HG03175 (cell line): ENCODE measurements around the gene PHACTR3.
"Not testable (repeated sequence)": the region's sequence is repeated elsewhere in the genome, so short reads cannot be mapped to it uniquely, and the experiment has no call there.

Experiments
- ATAC-seq: cut with Tn5 transposase; IDR thresholded peaks from one replicate; pipeline ENCODE4 v1.9.1; 2021; ENCODE audit warnings: mild to moderate bottlenecking, moderate library complexity; ENCODE audit not compliant: unreplicated experiment

Gene PHACTR3

DNA sequence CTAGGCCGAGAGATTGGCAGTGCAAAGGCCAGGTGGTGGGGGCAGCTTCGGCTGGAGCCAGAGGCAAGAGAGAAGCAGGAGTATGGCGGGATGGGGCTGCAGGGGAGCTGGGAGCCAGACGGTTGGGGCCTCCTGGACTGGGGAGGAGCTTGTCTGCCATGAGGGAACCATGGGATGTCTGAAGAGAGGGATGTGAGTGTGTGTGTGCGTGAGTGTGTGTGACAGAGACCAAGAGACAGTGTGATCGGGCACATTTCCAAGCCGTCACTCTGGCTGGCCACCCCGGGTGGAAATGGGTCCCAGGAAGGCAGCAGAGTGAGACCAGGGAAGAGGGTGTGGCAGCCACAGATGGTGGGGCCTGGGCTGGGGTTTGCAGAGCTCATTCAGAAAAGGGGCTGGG, 13.8 kb downstream of the PHACTR3 start:
- ATAC-seq = no peak

DNA sequence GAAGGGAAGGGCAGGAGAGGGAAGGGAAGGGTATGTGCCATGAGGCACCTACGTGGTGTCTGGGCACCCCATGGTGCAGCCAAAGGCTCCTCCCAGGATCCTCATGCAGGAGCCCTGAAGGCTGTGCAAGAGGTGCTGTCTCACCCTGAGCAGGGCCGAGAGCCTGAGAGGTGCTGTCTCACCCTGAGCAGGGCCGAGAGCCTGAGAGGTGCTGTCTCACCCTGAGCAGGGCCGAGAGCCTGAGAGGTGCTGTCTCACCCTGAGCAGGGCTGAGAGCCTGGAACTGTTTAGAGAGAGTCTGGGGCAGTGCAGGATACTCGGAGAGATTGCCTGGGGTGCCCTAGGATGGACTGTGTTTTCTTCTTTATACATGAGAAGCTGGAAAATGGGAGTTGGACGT, 14.2 kb downstream of the PHACTR3 start:
- not testable (repeated sequence) for ATAC-seq

DNA sequence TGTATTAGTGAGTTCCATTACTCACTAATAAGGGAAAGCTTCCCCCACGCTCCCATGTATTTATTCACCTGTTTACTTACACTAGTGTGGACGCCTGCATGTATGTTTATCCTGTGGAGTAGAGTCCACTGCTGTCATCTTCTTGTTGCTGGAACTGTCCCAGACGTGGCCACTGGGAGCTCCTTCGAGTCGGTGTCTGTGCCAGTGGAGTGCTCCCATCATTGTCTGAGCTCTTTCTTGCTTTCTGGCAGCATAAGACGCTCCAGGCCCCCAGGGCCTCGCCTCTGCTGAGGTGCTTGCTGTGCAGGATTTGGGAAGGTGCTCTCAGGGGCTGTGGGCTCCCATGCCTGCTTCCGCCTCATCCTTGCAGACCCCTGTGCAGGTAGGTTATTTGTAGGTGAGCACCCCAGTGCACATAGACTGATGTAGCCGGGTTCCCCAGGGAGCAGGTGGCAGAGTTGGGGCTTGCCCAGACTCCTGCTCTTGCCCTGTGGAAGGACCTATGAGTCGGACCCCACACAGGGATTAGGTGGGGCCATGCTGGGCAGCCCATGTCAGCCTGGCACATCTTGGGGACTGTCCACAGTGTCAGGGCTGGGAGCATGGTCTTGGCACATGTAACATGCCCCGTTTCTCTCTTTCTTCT, 16.6 kb downstream of the PHACTR3 start:
- ATAC-seq = no peak

DNA sequence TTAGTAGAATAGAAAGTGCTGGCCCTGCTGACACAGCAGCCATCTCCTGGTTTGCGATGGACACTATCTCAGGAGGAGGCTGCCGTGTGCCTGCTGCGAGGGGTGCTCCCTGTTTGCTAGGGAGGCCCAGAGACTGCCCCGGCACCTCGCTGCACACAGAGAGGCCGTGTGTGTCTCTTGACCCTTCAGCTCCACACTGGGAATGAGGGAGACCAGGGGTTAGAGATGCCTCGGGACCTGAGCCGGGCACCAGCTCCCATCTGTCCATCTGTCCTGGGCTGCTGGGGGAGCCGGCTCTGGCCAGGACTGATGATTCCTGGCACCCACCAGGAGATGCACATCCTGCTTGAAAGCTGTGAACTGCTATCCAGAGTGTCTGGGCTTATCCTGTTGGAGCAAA, 18.2 kb downstream of the PHACTR3 start:
- no peak for ATAC-seq

DNA sequence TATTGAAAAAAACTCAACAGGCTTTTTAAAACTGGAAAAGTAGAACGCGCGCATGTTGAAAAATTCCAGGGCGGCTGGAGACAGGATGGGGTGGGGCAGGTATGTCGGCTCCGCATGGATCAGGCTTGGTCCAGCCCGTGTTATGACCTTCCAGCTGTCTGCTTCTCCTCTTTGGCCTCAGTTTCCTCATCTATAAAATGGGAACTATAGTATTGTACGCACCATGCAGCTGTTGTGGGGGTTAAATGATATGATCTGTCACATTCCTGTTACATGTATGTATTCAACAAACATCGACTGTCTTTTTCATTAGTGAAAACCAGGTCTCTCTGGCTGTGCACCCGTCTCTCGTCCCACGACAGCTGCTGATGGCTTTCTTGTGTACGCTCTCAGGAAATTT, 18.8 kb downstream of the PHACTR3 start:
- ATAC-seq = no peak

DNA sequence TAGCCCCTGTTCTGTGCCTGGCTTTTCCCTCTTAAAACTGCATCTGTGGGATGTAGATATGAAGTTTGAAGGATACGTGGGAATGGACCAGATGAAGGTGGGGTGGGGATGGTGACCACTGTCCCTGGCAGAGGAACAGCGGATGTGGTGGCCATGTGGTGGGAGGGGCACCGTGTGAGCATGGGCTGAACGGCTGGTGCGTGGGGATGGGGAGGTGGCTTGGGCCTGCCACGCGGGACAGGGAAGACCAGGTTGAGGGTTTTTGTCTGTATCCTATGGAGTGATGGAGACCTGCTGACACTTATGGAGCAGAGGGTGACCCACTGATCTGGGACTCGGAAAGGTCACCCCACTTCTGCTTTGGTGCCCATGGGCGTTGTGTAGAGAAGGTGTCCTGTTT, 19.2 kb downstream of the PHACTR3 start:
- no peak for ATAC-seq

DNA sequence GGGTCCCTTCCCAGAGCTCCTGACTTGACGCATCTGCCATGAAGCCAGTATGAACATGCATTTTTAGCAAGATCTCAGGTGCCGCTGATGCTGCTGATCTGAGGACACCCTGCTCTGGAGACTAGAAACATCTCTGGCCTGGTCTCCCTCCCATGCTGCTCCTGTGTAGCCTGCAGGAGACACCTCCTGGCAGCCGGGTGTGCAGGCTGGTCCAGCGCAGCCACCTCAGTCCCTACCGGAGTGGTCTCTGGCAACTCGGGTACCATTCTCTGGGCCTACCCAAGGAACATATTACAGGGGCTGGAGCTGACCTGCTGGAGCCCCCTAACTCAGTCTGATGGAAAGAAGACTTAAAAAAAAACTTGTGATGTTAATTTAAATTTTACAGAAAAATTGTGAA, 20.1 kb downstream of the PHACTR3 start:
- no peak for ATAC-seq

DNA sequence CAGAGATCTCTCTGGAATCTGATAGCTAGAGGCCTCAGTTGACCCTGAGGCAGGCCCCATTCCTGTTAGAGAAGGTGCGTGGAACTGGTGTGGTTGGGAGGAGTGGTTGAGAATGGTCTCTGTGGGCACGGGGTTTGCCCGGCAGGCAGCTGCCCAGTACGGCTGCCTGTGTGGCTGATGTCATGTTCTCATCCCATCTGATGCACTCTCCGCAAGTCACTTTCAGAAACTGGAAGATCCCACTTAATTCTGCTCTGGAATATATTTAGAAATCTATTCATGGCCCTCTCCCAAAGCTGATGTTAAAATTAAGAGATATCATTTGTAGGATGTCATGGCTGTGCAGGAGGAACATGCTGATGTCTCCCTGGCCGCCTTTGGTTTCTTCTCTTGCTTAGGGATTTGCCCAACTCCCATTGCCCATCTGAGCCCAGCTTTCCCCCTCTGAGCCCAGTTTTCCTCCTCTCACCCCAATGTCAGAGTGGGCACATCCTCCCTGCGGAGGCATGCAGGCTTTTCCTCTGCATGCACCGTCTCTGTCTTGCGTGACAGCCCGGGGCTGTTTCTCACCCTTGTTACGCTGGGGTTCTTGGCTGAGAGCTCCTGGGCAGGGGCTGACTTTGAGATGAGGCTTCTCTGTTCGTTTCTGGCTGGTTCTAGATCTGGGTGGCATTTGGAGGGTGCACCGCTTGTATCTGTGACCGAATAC, 21.0 kb downstream of the PHACTR3 start:
- no peak for ATAC-seq

DNA sequence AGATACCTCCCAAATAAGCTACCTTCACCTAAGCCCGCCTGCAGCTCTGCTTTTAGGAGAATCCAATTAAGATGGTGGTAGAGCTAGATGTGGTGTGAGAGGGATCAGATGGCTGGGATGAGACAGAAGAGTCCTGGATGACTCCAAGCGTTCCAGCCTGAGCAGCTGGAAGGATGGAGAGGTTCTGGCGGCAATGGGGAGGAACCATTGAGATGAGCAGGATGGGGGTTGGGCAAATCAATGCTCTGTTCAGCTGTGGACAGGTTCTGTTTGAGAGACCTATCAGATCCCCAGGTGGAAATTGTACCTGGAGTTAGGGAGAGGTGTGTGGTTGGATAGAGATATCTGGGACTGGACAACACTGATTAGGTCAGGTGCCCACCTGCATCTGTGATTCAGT, 23.0 kb downstream of the PHACTR3 start:
- ATAC-seq = no peak

DNA sequence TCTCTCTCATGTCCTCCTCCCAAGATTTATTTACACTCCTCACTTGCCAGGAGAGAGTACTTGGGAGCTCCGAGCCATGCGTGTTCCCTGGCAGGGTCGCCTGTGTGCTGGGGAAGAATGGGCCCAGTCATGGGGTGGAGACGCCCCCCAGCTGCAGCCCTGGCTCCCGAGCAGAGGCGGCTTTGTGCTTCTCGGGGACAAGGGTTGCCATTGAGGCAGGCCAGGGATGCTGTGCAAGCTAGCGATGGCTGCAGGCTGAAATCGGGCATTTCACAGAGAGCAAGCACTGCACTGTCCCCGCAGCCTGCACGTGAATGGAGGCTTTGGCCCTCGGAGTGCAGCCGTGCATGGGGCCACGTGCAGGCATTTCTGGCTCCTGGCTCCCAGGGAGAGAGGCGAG, 23.8 kb downstream of the PHACTR3 start:
- no peak for ATAC-seq

DNA sequence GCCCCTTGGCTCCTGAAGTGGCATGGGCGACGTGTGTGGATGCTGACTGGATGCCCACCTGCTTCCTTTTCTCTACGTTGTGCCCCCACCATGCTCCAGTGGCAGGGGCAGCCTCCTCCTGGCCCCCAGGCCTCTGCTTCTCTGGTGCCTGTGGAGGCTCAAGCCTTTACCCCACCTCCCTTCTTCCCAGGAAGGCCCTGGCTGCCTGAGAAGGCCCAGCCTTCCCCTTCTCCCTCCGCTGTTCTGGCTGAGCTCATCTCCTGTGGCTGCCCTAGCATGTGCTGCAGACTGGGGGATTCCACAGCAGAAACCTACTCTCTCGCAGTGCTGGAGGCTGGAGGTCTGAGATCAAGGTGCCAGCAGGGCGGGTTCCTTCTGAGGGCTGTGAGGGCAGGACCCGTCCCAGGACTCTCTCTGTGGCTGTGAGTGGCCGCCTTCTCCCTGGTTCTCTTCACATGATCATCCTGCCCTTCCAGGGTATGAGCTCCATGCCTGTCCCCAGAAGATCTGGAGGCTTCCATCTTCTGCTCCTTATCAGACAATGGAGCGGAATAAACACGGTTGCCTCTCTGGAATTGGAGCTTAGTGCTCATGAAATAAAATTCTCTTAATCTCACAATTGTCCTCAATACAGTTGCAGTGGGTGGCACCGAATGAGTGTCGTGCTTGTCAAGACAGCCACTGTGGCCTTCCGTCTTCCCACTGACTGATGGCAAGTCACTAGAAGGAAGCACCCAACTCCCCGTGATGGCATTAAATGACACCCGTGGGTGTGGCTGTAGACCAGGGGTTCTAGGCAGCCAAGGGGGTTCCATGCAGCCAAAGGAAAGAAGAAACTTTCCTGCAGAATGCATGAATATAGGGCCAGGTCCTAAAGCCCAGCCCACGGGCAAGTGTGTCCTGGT, 25.1 kb downstream of the PHACTR3 start:
- ATAC-seq = no peak

DNA sequence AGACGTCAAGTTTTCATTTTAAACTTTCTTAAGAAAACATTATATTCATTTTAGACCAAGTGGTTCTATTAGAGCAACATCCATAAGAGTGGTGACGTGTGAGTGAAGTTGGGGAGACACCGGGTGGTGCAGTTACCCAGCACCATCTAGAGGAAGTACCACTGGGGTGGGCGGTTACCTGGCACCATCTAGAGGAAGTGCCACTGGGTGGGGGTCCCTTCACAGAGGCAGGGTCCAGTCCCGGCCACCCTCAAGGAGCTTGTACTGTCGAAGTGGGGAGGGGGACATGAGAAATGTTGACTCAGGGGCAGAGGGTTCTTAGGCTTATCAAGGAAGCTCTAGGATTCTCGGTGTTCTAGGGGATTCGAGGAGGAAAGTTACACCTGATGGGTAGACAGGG, 26.2 kb downstream of the PHACTR3 start:
- no peak for ATAC-seq

DNA sequence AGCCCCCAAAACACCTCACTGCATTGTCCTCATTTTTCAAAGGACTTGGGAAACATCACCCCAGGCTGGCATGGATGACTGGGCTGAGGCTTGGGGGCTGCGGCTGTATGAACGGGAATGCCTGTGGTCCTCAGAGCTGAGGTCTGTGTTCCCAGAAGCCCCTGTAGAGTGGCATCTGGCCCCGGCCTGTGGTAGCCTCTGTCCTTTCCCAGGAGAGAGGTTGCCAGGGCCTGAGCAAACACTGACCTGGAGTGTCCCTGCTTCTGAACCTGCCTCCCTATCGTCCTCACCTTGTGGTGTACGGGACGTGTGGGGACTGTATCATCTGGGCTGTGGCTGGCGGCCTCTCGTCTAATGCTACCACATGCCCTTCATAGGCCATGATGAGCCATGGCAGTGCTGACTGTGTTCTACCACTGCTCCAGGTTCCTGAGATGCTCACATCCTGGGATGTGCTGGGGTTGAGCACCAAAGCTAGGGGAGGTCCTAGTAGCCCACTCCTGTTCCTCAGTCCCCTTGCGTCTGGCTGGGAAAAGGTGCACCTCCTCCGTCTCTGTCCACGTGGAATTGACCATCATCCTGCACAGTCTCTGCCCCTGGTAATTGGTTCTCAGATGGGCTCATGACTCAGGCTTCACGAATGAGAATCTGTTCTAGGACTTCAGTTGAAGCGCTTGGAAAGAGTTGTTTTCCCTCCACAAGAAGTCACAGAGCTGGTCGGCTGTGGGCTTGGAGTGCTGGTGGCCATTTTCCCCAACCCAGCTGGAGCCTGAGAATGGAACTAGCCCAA, 27.6 kb downstream of the PHACTR3 start:
- no peak for ATAC-seq

DNA sequence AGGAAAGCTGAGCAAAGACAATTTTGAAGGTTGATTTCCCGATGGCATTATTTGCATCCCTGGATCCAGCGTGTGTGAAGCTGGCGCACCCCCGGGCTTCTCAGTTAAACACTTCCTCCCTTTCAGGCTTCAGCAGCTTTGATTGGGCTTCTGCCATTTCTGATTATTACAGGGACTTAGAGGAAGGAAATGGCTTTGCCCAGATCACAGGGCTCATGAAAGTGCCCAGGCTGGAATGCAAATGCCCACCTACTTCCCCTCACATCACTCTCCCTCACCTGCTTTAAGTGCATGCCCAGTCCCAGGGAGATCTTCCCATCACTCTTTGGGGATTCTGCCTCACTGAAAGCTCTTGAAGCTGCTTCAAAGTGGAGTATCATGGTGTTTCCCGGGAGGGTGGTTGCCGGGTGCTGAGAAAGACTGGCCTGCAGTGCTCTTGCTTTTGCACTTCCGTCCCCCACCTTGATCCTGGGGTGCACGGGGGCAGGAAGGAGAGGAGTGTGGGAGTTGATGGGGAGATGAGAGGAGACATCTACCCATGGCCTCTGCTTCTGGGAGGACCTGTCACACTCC, 28.3 kb downstream of the PHACTR3 start:
- ATAC-seq = no peak

DNA sequence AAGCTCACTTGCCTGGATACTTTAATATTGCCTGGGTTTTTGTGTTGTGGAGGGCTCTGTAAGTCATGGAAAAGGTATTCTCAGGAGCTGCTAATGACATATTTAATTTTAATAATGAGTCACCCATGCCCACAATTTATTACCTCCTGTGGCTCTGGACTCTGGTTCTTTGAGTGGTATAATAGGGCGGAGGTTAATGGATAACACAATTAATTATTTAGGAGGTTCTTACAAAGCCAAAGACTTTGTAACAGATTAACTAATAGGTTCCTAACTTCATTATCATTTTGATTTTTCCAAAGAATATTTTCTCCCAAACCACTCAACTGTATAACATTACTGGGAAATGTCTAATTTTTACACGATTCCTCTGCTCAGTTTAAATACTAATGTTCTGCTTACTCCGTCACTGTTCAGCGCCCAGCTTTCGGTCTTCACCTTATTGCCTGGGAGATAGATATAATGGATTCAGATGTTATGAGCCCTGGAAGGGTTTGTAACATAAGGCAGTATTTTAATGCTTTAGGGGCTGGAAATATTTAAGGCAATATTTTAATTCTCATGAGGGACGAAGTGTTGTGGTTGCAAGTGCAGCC, 29.4 kb downstream of the PHACTR3 start:
- no peak for ATAC-seq

DNA sequence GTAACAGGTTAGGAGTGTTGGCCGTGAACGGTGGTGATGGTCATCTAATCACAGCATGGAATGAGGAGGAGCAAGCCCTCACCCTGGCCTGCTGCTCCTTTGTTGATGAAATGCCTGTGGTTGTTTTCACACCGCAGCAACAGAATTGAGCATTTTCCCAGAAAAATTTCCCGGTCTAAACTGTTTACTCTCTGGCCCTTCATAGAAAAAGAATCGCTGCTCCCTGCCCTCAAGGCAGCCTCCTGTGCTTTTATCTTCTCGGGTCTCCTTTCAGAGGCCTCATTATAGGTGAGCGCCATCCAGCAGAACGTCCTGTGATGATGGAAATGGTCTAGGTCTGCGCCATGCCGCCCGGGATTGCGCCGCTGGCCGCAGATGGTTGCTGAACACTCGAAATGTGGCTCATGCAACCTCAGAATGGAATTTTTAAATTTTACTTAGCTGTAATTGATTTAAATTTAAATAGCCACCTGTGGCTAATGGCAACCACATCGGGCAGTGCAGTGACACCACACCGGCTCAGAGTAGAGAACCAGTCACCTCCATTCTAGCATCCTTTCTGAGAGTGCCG, 30.2 kb downstream of the PHACTR3 start:
- ATAC-seq = no peak

DNA sequence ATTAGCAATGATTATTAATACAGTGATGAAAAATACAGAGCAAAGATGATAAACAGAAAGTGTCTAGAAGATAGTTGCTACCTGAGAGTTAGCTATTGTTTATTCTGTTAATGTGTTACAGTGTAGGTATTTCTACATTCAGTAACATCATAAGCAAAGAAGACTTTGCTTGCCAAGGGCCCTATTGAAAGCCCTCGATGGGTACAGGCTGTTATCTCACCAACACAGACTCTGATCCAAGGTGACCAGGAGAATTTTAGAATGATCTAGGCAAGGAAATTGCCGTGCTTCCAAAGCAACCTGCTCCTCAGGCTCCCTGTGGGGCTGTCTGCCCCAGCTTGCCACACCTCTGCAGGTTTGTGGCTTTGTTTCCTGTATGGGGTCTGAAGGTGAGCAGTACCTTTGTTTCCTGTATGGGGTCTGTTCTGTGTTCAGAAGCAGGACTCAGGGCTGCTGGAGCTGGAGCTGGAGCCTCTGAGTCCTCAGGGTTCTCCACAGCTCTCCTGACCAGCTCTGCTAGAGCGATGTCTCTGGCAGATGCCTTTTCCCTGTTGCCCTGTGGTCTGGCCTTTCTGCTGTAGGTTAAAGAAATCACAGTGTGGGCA, 32.5 kb downstream of the PHACTR3 start:
- ATAC-seq = no peak

DNA sequence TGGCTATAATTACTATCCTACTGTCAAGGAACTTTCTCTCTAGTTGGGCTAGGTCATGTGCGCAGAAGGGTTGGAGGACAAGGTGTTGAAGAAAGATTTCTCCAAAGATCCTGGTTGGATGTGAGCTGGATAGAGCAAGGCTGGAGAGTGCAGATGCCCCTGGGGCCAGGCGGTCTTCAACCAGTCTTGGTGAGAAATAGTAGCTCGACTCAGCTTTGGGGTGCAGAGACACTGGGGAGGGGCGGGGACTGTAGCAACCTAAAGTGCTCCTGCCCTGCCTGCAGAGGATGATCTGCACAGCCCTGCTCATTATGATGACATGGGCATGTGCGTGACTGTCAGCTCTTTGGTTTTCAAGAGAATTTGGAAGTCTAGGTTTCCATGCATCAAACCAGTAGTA, 35.9 kb downstream of the PHACTR3 start:
- ATAC-seq = no peak

DNA sequence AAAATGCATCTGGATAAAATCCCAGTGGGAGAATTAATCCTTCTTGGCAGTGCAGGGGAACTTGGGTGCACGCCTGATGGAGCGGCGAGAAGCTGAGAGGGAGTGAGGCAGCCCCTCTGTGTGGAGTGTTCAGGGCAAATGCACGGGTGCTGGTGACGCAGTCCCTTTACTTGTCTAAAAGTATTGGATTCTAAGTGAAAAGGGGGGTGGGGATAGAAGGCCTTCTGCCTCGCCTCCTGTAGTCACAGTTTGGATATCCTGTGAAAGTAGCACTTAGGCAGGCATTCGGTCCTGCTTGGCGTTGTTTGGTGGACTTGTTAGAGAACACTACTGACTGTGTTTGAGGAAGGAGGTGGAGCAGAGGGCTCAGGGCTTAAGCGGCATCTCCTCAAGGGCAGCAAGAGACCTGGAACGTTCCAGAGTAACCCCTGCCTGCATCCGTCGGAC, 39.3 kb downstream of the PHACTR3 start:
- no peak for ATAC-seq
